GM18520 (cell line): ENCODE data around the gene BCL2.

Experiments
- ATAC-seq: cut with Tn5 transposase; IDR thresholded peaks from one replicate; pipeline ENCODE4 v1.9.1; 2021; ENCODE audit not compliant: unreplicated experiment

BCL2 gene

GRCh38 chr18:63098018-63098981 lies 221.3 kb downstream of the BCL2 start:
- peak; percentile 59 for ATAC-seq

DNA sequence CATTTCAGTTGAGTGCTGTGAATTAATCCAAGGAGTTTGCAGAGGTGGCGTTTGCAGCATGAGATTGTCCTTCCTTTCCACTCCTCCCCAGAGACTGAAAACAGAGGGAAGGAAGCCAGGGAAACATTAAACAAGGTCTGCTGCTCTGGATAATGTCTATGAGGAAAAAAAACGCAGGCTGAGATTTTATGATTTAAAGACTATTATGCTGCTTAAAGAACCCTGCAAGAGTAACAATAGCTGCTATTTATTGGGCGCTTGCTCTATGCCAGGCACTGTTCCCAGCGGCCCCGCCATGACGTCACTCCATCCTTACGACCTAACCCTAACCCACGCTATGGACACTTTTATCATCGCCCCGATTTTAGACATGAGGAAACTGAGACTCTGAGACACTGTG lies 222.4 kb downstream of the BCL2 start:
- no peak for ATAC-seq

DNA sequence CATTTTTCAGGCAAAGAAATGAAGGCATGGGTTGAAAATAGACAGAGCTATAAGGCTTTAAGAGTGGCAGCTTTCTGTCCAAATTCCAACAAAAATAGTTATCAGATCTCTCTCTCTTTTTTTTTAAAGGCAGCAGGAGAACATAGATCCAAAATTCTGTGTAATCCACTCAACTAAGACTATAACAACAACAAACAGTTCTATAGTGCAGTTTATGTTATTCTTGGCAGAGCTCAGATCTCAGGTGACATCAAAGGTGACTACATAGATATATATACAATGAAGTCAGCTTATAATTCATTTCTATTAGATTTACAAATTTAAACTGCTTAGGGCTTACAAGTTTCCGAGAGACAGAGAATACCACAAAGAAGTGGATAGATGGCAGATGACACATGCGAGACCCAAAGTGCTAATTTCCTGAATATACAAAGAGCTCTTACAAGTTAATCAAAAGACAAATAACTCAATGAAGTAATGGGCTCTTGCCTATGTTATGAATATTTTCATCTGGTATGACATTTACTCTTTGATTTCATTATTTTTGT lies 223.2 kb downstream of the BCL2 start:
- ATAC-seq = no peak

- no peak for ATAC-seq
Measured at GRCh38 chr18:63095768-63096167, 223.8 kb downstream of the BCL2 start.

- no peak for ATAC-seq
Measured at GRCh38 chr18:63091671-63092364, 227.8 kb downstream of the BCL2 start.

- ATAC-seq = no peak
Measured at GRCh38 chr18:63090334-63090733, 229.2 kb downstream of the BCL2 start.

DNA sequence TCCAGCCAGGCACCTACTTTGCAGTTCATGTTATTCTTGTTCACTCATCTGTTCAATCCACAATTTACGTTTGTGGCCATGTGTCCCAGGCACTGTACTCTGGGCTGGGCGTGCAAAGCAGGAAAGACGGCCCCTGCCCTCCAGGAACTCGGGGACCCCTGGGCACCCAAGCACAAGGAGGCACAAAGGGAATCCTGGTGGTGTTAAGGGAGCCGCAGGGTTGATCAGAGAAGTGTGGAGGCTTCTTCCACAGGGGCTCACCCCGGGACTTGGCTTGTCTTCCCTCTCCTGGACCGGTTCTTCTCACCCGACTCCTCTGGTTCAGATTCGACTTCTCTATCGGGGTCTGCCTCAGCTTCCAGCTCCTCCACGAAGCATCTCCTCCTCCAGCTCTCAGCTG lies 230.5 kb downstream of the BCL2 start:
- ATAC-seq = no peak

GRCh38 chr18:63088262-63088661 lies 231.3 kb downstream of the BCL2 start:
- ATAC-seq = no peak

DNA sequence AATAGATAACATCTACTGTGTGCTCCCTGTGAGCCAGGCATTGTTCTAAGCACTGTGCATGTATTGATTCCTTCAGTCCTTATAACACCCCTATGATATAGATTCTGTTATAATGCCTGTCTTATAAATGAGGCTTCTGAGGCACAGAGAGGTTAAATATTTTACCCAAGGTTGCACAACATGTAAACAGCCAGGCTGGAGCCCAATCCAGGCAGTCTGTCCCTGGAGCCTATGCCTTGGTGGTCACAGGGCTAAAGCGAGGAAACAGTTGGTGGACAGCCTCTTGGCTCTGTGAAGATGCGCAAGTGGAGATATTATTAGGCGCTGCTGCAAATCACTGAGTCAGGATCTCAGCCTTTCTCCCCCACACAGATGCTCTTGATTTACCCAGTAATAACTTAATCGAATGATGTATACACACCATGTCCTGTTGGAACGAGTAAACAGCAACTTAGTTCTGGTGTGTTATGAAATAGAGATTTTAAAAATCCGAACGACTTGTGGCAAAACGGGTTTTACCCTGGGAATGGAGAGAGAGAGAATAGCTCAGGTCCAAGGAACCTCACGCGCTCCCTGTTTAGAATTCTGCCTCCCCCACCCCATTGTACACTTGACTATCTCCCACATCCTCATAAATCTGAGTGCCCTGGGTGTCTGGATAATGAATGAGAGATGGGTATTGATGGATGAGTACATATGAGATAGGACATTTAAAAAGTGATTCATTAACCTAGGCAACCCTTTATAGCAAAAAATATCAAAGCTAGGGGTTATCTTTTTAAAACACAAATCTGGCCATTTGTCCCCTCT lies 231.9 kb downstream of the BCL2 start:
- ATAC-seq = no peak

- ATAC-seq = no peak
Measured at GRCh38 chr18:63085611-63086010, 234.0 kb downstream of the BCL2 start.

DNA sequence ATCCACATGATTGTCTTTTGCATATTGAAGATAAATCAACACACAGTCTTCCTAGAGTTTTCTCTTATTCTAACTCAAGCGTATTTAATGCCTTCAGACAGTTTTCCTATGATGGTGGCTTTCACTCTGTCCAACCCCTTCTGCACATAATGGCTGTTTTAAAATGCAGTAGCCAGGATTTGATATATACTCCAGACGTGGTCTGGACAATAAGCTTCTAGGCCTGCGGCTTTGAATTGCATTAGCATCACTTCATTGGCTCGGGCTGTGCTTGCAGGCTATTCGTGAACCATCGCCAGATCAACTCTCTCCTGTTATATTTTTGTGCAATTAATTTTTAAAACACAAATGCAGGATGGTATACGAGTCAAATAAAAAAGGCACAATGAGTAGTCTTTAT lies 235.3 kb downstream of the BCL2 start:
- ATAC-seq = no peak

- no peak for ATAC-seq
Measured at GRCh38 chr18:63083555-63083954, 236.0 kb downstream of the BCL2 start.

DNA sequence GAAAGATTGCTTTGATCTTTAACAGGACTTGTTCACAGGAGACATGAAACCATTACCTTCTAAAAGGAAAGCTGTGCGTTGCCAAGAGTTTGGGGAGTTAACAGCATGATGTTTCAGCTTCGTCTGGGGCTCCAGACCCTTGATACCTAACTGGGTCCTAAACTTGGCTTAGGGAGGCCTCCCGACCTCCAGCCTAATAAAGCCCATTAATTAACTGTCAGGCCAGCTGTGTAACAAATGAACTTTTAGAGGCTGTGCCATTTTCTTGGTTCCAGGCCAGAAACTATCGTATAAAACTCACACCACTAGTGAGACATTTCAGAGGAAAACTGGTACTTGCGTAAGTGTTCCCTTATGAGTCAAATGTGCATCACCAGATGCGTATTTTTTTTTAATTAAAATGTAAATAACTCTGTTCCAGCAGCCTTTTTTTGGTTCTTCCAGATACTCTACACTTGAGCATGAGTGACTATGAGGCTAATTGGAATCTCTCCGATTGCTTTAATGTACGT lies 236.5 kb downstream of the BCL2 start:
- ATAC-seq = no peak

DNA sequence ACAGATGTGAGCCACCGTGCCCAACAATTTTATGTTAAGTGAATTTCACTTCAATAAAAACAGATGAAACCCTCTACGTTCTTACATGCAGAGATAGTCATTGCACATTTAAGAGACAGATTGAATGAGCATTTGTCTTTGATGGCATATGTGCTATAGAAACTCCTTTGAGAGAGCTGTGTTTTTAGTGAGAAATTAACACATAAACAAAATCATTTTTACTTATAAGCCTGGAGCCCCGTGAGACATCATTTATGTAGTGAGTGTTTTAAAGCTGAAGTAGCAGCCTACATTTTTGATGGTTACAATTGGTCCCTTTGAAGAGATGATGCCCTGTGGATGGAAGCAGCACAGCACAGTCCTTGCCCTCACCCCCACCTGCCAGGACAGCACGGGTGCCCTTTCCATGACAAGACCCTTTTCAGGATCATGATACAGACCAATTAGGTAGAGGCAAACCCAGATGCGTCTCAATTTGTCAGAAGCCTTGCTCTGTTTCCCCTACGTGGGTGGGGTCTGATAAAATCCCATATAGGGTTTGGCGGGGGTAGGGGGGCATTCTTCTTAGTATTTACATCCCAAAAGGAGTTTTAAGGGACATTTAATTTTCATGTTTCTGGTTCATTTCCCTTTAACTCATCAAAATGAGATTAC lies 237.1 kb downstream of the BCL2 start:
- ATAC-seq = no peak

GRCh38 chr18:63079114-63079513 lies 240.5 kb downstream of the BCL2 start:
- ATAC-seq = peak; percentile 18

- ATAC-seq = peak; percentile 97
Measured at GRCh38 chr18:63078471-63078870, 241.1 kb downstream of the BCL2 start.

DNA sequence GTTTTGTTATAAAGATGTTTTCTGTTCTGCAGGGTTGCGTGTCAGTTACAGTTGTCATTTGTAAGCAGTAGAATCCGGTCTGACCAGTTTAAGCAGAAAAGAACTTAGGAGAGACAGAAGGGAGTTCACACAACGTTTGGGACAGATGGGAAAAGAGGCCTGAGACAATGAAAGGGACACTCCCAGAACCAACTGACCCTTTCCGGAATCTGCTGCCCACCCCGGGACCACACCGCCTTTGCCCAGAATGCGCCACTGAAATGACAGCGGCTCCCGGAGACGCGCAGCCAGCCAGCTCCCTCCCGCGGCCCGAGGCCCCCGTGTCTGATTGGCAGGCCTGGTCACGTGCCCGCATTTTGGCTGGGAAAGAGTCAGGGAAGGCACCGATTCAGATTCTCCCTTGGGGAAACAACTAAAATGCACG lies 244.6 kb downstream of the BCL2 start:
- no peak for ATAC-seq

DNA sequence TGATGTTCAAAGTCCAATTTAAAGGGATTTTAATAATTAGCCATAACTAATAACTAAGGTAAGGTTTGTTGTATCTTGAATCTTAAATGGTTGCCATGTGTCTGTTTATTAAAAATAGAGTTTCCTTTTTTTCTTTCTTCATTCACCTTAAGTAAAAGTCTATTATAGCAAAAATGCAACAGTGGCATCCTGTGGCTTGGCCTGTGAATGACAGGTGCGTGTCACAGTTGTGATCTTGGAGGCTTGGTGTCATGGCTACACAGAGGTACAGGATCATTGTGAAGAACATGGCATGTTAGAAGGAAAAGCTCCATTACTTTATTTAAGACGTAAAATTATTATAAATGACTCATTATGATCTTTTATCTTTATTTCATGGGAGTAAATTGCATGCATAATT lies 246.1 kb downstream of the BCL2 start:
- no peak for ATAC-seq
